D721Med (cell line): ENCODE data around the gene ZNF778.

ENCODE experiments used
- DNase-seq: peaks from one replicate; pipeline ENCODE4 v3.0.0; 2011; ENCODE audit warnings: low spot score; ENCODE audit not compliant: insufficient read length
- FAIRE-seq: peaks from 2 replicates; lab custom pipeline; 2011; peaks lifted over from hg19 to GRCh38; lab: Jason Lieb, UNC
- CTCF ChIP-seq: IDR thresholded peaks from 2 replicates; pipeline ENCODE4 v1.5.1; 2012; ENCODE audit warnings: mild to moderate bottlenecking, control low read depth; ENCODE audit not compliant: insufficient read depth; ENCODE audit errors: missing control alignments

The ZNF778 gene

GRCh38 chr16:89176717-89177116 is 40.8 kb upstream of the ZNF778 start:
- DNase-seq = no peak
- FAIRE-seq = no peak
- no peak for TF ChIP-seq CTCF

DNA sequence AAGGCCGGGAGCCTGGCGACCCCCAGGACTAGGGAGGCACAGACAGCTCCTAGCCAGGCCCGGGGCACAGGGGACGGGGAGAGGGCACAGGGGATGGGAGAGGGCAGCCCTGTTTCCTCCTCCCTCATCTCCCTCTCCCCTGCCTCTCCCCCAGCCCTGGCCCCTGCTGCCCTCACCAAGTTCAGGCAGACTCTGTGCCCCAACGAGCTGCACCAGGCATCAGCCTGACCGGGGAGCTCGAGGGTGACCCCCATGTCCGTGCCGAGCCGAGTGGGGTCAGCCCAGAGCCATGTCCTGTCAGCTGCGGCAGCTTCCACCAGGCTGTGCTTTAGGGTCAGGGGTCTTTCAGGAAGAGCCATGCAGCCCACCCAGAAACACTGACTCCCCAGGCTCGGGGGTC is 40.0 kb upstream of the ZNF778 start:
- FAIRE-seq = no peak
- no peak for TF ChIP-seq CTCF
- DNase-seq = no peak

- FAIRE-seq = no peak
These were observed 38.9 kb upstream of the ZNF778 start for GRCh38 chr16:89178453-89179147.

GRCh38 chr16:89179148-89179484 is 38.4 kb upstream of the ZNF778 start:
- FAIRE-seq (no peak), DNase-seq (no peak)
- no peak for TF ChIP-seq CTCF

More at GRCh38 chr16:89178453-89179147, 38.9 kb upstream of the ZNF778 start:
- TF ChIP-seq CTCF = no peak
- no peak for DNase-seq

GRCh38 chr16:89179656-89180315 is 37.7 kb upstream of the ZNF778 start:
- FAIRE-seq = no peak
- DNase-seq = no peak

DNA sequence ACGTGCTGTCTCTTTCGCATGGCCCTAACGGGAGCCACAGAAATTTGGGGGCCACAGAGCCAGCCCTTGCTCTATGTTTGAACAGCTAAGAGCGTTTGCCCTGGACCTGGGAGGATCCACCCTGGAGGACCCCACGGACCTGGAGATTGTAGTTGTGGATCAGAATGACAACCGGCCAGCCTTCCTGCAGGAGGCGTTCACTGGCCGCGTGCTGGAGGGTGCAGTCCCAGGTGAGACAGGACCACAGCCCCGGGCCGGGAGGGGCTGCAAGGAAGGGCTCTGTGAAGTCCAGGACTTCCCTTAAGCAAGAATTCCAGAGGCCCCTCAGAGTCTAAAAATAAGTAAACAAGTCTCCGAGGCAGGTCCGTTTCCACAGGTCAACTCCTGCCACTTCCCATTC is 34.0 kb upstream of the ZNF778 start:
- DNase-seq (no peak), FAIRE-seq (no peak)
- TF ChIP-seq CTCF = no peak

More at GRCh38 chr16:89179656-89180315, 37.7 kb upstream of the ZNF778 start:
- TF ChIP-seq CTCF = no peak

DNA sequence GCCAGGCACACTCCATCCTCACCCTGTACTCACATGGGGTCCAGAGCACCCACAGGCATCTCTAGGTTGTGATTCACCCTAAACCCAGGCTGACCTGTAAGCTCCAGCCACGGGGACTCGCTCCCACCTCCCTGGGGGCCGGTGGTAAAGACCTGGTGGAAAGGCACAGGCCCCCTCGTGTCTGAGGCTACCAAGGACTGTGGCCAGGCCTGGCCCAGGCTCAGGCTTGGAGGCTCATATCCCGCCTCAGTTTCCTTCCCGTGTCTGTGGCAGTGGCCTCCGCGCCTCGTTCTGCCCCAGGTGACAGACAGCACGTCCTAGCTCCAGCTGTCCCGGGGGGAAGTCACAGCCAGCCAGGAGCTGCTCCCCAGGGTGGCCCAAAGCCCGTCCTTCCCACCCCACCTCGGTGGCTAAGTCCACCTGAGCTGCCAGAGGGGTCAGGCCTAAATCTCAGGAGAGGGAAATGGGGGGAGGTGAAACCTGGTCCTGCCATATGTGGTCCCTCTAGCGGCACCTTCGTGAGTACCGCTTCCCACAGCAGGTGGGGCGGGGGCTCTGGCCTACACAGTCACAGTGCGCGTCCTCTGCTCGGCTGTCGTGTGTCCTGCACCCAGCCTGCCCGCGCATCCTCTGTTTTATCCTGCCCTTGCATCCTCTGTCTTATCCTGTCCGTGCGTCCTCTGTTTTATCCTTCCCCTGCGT is 33.4 kb upstream of the ZNF778 start:
- no peak for TF ChIP-seq CTCF
- DNase-seq = no peak
- FAIRE-seq = no peak
